Measurements from ENCODE around the gene CDC42BPA.

The CDC42BPA gene

DNA sequence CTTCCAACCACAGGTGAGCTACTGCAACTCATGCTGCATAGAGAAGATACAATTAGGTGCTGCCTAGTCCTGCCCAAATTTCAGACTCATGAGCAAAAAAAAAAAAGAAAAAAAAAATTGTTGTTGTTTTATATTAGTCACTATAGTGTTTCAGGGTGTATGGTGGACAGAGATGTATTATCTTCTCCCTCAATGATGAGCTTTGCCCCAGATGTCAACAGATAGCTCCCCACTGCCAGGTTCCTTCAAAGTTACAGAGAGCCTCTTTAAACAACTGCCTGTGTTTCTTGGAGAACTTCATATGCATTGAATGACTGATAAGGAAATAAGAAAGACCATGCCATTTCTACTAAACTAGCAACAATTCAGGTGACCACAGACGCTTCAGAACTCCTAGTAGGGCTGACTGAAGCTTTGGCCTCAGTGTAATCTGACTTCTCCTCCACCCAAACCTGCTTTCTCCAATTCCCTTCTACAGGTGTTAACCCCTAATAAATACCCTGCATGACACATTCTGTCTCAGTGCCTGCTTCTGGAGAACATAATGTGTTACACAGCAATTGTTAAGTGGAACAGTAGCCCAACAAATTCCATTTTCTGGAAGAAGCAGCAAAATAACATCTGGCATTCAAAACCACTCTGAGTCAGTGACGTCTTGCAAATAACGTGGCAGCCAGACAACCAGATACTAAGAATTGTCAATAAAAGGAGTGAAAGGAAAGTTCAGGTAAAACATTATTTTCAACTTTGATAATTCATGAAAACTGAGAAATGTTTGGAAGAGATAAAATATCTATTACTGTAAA, 147.7 kb downstream of the CDC42BPA start:
- TF ChIP-seq TAF1 (IDR thresholded peaks at IDR 0.05; ENCODE audit: borderline replicate concordance, insufficient read depth, low read length) = no peak
- TF ChIP-seq, protein P1, sequence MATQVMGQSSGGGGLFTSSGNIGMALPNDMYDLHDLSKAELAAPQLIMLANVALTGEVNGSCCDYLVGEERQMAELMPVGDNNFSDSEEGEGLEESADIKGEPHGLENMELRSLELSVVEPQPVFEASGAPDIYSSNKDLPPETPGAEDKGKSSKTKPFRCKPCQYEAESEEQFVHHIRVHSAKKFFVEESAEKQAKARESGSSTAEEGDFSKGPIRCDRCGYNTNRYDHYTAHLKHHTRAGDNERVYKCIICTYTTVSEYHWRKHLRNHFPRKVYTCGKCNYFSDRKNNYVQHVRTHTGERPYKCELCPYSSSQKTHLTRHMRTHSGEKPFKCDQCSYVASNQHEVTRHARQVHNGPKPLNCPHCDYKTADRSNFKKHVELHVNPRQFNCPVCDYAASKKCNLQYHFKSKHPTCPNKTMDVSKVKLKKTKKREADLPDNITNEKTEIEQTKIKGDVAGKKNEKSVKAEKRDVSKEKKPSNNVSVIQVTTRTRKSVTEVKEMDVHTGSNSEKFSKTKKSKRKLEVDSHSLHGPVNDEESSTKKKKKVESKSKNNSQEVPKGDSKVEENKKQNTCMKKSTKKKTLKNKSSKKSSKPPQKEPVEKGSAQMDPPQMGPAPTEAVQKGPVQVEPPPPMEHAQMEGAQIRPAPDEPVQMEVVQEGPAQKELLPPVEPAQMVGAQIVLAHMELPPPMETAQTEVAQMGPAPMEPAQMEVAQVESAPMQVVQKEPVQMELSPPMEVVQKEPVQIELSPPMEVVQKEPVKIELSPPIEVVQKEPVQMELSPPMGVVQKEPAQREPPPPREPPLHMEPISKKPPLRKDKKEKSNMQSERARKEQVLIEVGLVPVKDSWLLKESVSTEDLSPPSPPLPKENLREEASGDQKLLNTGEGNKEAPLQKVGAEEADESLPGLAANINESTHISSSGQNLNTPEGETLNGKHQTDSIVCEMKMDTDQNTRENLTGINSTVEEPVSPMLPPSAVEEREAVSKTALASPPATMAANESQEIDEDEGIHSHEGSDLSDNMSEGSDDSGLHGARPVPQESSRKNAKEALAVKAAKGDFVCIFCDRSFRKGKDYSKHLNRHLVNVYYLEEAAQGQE (IDR thresholded peaks at IDR 0.05; ENCODE audit: insufficient read depth in 1 of 2, low read depth in 2 of 2, low read length in 2 of 2) = no peak
- TF ChIP-seq FOXP2 (optimal IDR thresholded peaks at IDR 0.05; ENCODE audit: borderline replicate concordance, extremely low read depth, extremely low read length, insufficient read depth) = no peak
- TF ChIP-seq SIN3A (IDR thresholded peaks at IDR 0.05; ENCODE audit: borderline replicate concordance, insufficient read depth, low read length) = no peak
- no peak for TF ChIP-seq POLR2AphosphoS5 (IDR thresholded peaks at IDR 0.05; ENCODE audit: low read depth, low read length)

DNA sequence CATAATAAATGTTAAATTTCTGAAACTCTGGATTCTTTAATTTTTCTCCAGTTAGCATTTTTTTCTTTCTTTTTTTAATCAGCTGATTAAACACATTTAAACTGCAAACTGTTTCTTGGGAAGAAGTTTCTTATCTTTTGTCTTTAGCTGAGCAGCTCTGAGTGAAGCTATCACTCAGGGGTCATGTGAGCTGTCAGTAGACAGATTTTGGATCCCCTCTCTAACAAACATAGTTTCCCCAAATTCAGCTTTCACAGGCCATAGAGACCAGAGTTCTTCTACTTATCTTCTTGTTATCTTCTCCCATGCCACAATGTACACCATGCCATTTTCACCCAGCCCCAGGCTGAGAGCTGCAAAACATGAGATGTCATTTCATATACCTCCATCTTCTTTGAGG, 148.9 kb downstream of the CDC42BPA start:
- TF ChIP-seq POLR2AphosphoS5 (IDR thresholded peaks at IDR 0.05; ENCODE audit: low read depth, low read length) (no peak), SIN3A (IDR thresholded peaks at IDR 0.05; ENCODE audit: borderline replicate concordance, insufficient read depth, low read length) (no peak), FOXP2 (optimal IDR thresholded peaks at IDR 0.05; ENCODE audit: borderline replicate concordance, extremely low read depth, extremely low read length, insufficient read depth) (no peak), TAF1 (IDR thresholded peaks at IDR 0.05; ENCODE audit: borderline replicate concordance, insufficient read depth, low read length) (no peak)
- TF ChIP-seq, protein P1 (IDR thresholded peaks at IDR 0.05; ENCODE audit: insufficient read depth in 1 of 2, low read depth in 2 of 2, low read length in 2 of 2) = no peak

DNA sequence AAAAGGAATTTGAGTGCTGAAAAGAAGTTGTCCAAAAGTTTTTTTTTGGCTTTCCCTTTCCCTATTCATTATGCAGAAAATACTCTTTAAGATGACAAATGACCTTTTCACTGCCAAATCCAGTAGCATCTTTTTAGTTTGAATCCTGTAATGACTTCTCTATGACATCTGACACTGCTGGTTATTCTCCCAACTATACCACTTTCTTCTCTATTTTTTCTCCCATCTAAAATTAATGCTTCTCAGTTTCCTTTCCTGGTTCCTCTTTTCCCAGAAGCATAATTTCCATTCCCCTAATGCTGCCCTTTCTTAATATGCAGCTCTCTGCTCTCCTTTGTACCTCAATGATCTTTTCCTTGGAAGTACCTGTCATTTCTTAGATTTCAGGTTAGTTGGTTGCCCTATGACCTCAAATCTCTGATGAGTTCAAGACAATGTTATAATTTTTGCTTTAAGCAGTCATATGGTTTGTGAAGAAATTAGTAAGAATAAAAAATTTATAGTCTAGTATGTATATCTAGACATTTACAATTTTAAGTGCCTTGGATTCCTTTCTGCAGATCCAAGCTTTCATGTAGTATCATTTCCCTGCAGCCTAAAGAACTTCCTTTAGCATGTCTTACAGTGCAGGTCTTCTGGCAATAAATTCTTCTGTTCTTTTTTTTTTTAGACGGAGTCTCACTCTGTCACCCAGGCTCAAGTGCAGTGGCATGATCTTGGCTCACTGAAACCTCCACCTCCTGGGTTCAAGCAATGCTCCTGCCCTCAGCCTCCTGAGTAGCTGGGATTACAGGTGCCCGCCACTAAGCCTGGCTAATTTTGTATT, 150.8 kb downstream of the CDC42BPA start:
- TF ChIP-seq FOXP2 (optimal IDR thresholded peaks at IDR 0.05; ENCODE audit: borderline replicate concordance, extremely low read depth, extremely low read length, insufficient read depth) (no peak), SIN3A (IDR thresholded peaks at IDR 0.05; ENCODE audit: borderline replicate concordance, insufficient read depth, low read length) (no peak), POLR2AphosphoS5 (IDR thresholded peaks at IDR 0.05; ENCODE audit: low read depth, low read length) (no peak), TAF1 (IDR thresholded peaks at IDR 0.05; ENCODE audit: borderline replicate concordance, insufficient read depth, low read length) (no peak)
- TF ChIP-seq, protein P1 (IDR thresholded peaks at IDR 0.05; ENCODE audit: insufficient read depth in 1 of 2, low read depth in 2 of 2, low read length in 2 of 2) = no peak

DNA sequence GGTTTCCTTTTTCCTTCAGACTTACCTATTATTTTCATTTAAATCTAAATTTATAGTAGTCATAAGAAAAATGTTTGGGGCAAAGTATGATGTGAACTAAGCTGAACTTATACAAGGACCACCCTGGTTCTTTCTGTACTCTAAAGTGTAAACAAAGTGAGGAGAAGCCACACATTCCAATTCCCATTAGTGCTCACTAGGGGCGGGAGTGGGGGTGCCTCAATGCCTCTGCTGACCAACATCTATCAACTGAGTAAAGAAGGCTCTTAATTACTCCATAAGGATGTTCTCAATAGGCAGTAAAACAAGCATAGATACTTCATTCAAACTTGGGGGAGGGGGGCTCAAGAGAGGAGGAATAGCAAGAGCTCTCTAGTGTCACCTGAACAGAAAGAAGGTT, 151.7 kb downstream of the CDC42BPA start:
- no peak for TF ChIP-seq SIN3A (IDR thresholded peaks at IDR 0.05; ENCODE audit: borderline replicate concordance, insufficient read depth, low read length)
- no peak for TF ChIP-seq TAF1 (IDR thresholded peaks at IDR 0.05; ENCODE audit: borderline replicate concordance, insufficient read depth, low read length)
- TF ChIP-seq, protein P1 (IDR thresholded peaks at IDR 0.05; ENCODE audit: insufficient read depth in 1 of 2, low read depth in 2 of 2, low read length in 2 of 2) = no peak
- no peak for TF ChIP-seq POLR2AphosphoS5 (IDR thresholded peaks at IDR 0.05; ENCODE audit: low read depth, low read length)
- TF ChIP-seq FOXP2 (optimal IDR thresholded peaks at IDR 0.05; ENCODE audit: borderline replicate concordance, extremely low read depth, extremely low read length, insufficient read depth) = no peak
